HepG2 (cell line): ENCODE results near the gene MED9. TPM values are rescaled to one million over a fixed set of nuclear protein-coding genes. Genes with fewer than 3 reads are reported as not detected.

ENCODE experiments used
- ATAC-seq: fragments of 200-7000 bp; cut with Tn5 transposase; 3 replicates; pipeline ENCODE4 v1.9.1; 2020; ENCODE audit warnings: mild to moderate bottlenecking, moderate library complexity
- BruUV-seq: library from RNA; stranded (reverse); fragments of 400-500 nt; replicated peaks from 2 replicates; lab custom pipeline; 2021; lab: Mats Ljungman, UMichigan
- CTCF ChIA-PET: fragments of 300-600 bp; formaldehyde crosslinking; extraction: SDS; loops from one replicate; lab custom pipeline; 2021; ENCODE audit warnings: low total read pairs, inconsistent platforms, low intra/inter-chr PET ratio; lab: Yijun Ruan, JAX
- POLR2A ChIA-PET: fragments of 350-600 bp; sonication (Branson Sonifier 250); formaldehyde crosslinking; loops from one replicate; lab custom pipeline; 2020; ENCODE audit warnings: antibody characterized with exemption, inconsistent platforms; lab: Yijun Ruan, JAX
- DNase-seq: peaks from one replicate; pipeline ENCODE4 v3.0.0-alpha.2; 2015; ENCODE audit warnings: low spot score
- FAIRE-seq: peaks from 3 replicates; lab custom pipeline; 2011; peaks lifted over from hg19 to GRCh38; lab: Jason Lieb, UNC
- H2AFZ ChIP-seq: one replicate; pipeline ENCODE4 v1.6.1; 2011; ENCODE audit warnings: low read length, inconsistent platforms
- H3K27ac ChIP-seq: fragments of 300-600 bp; 3 replicates; pipeline ENCODE4 v1.8.0; 2011; ENCODE audit warnings: mixed run types, mild to moderate bottlenecking, mixed read lengths, low read length, inconsistent platforms; ENCODE audit not compliant: insufficient read depth; ENCODE audit errors: extremely low read length
- H3K27me3 ChIP-seq, 2 experiments: fragments of 200-600 bp in 1 of 2; 2 replicates in 1 of 2; 3 replicates in 1 of 2; pipeline versions ENCODE4 v1.6.0 to v1.8.0; 2011; ENCODE audit warnings: low read length in 2 of 2, mild to moderate bottlenecking in 2 of 2, moderate library complexity in 2 of 2, inconsistent platforms in 1 of 2; ENCODE audit not compliant: insufficient read depth in 2 of 2, control insufficient read depth in 1 of 2
- H3K36me3 ChIP-seq, 2 experiments: fragments of 200-600 bp in 1 of 2; replicated peaks in 1 of 2; 2 replicates in 1 of 2; 3 replicates in 1 of 2; pipeline versions ENCODE4 v1.5.1 to v1.8.0; 2011; ENCODE audit warnings: low read length in 2 of 2, inconsistent platforms in 1 of 2; ENCODE audit not compliant: insufficient read depth in 2 of 2, control insufficient read depth in 1 of 2
- H3K4me1 ChIP-seq: 2 replicates; pipeline ENCODE4 v1.5.1; 2012; ENCODE audit warnings: low read length, inconsistent platforms; ENCODE audit not compliant: insufficient read depth
- H3K4me2 ChIP-seq: 2 replicates; pipeline ENCODE4 v1.6.0; 2011; ENCODE audit warnings: low read depth, low read length, inconsistent platforms
- H3K4me3 ChIP-seq, 3 experiments: fragments of 200-600 bp in 1 of 3; sonication (generic), shearing (Covaris generic) in 1 of 3; replicated peaks in 1 of 3; 2 replicates each; pipeline ENCODE4 v1.5.1; 2011 to 2016; ENCODE audit warnings: low read length in 3 of 3, inconsistent platforms in 2 of 3, low read depth in 2 of 3, mild to moderate bottlenecking in 2 of 3, control low read depth in 1 of 3, mixed read lengths in 1 of 3; ENCODE audit not compliant: insufficient read depth in 1 of 3
- H3K79me2 ChIP-seq: one replicate; pipeline ENCODE4 v1.6.1; 2011; ENCODE audit warnings: low read length, inconsistent platforms; ENCODE audit not compliant: insufficient read depth
- H3K9ac ChIP-seq: 2 replicates; pipeline ENCODE4 v1.6.0; 2011; ENCODE audit warnings: mild to moderate bottlenecking, low read depth, low read length, inconsistent platforms; ENCODE audit not compliant: insufficient read depth
- H3K9me3 ChIP-seq: 2 replicates; pipeline ENCODE4 v1.5.1; 2012; ENCODE audit warnings: mild to moderate bottlenecking, low read length
- H4K20me1 ChIP-seq: 2 replicates; pipeline ENCODE4 v1.6.0; 2011; ENCODE audit warnings: inconsistent platforms, mild to moderate bottlenecking, low read length, moderate library complexity; ENCODE audit not compliant: insufficient read depth
- ADNP ChIP-seq: sonication (generic); formaldehyde crosslinking; IDR thresholded peaks from 2 replicates; pipeline ENCODE4 v1.4.0; 2020; ENCODE audit warnings: missing genetic modification reagents
- CEBPB ChIP-seq: IDR thresholded peaks from 2 replicates; pipeline ENCODE4 v1.6.1; 2011; ENCODE audit warnings: low read depth, low read length, improper control_type of control experiment, borderline replicate concordance
- CEBPG ChIP-seq: IDR thresholded peaks from 2 replicates; pipeline ENCODE4 v1.6.1; 2016
- GLMP ChIP-seq: sonication (generic); formaldehyde crosslinking; IDR thresholded peaks from 2 replicates; pipeline ENCODE4 v1.9.0; 2021; ENCODE audit warnings: missing genetic modification reagents, mild to moderate bottlenecking, borderline replicate concordance
- HDAC1 ChIP-seq: sonication (generic); formaldehyde crosslinking; IDR thresholded peaks from 2 replicates; pipeline ENCODE4 v1.5.1; 2020; ENCODE audit warnings: mild to moderate bottlenecking, missing genetic modification reagents
- MIER3 ChIP-seq: IDR thresholded peaks from 2 replicates; pipeline ENCODE4 v1.6.1; 2016; ENCODE audit warnings: missing compliant biosample characterization, borderline replicate concordance
- XRCC5 ChIP-seq: fragments of 200-400 bp; formaldehyde crosslinking; optimal IDR thresholded peaks from 2 replicates; pipeline ENCODE3; 2017; ENCODE audit warnings: mild to moderate bottlenecking, low read length
- WGBS: methylation state at CpG from one replicate; pipeline ENCODE4 v1.1.6; 2017; ENCODE audit warnings: low lambda C conversion rate; 5-methylcytosine and 5-hydroxymethylcytosine counted together
- in situ Hi-C: cut with HindIII; loops from 2 replicates; pipeline ENCODE4 v1.10.0; 2017; ENCODE audit warnings: low pct_unique_long_range_greater_than_20kb; ENCODE audit not compliant: extremely low pct_ligation_motif_present
- intact Hi-C: fragments of 100-400 bp; cut with micrococcal nuclease; formaldehyde crosslinking; loops from one replicate; pipeline ENCODE4 v1.10.0; 2022; ENCODE audit not compliant: unreplicated experiment
- polyA plus RNA-seq, 8 experiments: library from polyadenylated mRNA; depleted of rRNA in 3 of 8; stranded (reverse) in 7 of 8; unstranded in 1 of 8; fragments of >200 nt; fragmentation: Illumina TruSeq in 4 of 8; extraction: Trizol in 4 of 8; gene quantifications; 2 replicates each; pipeline versions ENCODE4 v1.2.1 to v1.2.3, GENCODE V29; 2011 to 2016; ENCODE audit warnings: low read depth in 4 of 8, missing spikeins in 1 of 8, mixed read lengths in 1 of 8; ENCODE audit not compliant: insufficient read depth in 1 of 8
- total RNA-seq, 5 experiments: library from RNA; depleted of rRNA; stranded (reverse); fragments of >200 nt; fragmentation: Illumina TruSeq; extraction: Trizol; gene quantifications; 2 replicates each; pipeline ENCODE4 v1.2.3, GENCODE V29; 2016; ENCODE audit warnings: low read depth in 1 of 5
- TF ChIP-seq, protein P1 (sequence below): sonication (generic); formaldehyde crosslinking; IDR thresholded peaks from 2 replicates; pipeline ENCODE4 v1.4.0; 2020; ENCODE audit warnings: missing genetic modification reagents, borderline replicate concordance

MED9 gene
- total and polyA plus RNA-seq, 2 of the 13 experiments (the other 11 are each of a cell fraction or from before 2014, with no cell fraction given): 11.9 to 15.1 TPM

DNA sequence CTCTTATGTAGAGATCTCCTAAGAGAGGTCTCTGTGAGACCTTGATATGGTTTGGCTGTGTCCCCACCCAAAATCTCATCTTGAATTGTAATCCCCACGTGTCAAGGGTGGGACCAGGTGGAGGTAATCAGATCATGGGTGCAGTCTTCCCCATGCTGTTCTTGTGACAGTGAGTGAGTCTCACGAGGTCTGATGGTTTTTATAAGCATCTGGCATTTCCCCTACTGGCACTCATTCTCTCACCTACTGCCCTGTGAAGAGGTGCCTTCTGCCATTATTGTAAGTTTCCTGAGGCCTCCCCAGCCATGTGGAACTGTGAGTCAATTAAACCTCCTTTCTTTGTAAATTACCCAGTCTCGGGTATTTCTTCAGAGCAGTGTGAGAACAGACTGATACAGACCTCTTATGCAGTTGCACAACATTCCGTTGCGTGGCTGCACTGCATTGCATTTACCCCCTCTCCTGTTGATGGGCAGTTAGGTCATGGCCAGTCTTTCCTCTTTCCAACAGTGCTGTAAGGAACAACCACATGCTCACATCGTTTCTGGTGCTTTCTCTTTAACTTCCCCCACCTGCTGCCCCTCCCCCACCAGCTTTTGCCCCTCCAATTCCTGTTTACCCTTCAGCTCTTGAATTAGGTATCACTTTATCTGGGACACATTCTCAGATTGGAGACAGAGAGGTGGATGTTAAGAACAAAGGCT is 43.6 kb upstream of the MED9 start (continued):
- TF ChIP-seq, protein P1, sequence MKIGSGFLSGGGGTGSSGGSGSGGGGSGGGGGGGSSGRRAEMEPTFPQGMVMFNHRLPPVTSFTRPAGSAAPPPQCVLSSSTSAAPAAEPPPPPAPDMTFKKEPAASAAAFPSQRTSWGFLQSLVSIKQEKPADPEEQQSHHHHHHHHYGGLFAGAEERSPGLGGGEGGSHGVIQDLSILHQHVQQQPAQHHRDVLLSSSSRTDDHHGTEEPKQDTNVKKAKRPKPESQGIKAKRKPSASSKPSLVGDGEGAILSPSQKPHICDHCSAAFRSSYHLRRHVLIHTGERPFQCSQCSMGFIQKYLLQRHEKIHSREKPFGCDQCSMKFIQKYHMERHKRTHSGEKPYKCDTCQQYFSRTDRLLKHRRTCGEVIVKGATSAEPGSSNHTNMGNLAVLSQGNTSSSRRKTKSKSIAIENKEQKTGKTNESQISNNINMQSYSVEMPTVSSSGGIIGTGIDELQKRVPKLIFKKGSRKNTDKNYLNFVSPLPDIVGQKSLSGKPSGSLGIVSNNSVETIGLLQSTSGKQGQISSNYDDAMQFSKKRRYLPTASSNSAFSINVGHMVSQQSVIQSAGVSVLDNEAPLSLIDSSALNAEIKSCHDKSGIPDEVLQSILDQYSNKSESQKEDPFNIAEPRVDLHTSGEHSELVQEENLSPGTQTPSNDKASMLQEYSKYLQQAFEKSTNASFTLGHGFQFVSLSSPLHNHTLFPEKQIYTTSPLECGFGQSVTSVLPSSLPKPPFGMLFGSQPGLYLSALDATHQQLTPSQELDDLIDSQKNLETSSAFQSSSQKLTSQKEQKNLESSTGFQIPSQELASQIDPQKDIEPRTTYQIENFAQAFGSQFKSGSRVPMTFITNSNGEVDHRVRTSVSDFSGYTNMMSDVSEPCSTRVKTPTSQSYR (CRISPR knock-in tag): 0 out of 2 replicates have a peak, but pooled peaks have one; percentile 21
- 0 out of 2 replicates have a peak, but pooled peaks have one; percentile 46 for TF ChIP-seq MIER3

DNA sequence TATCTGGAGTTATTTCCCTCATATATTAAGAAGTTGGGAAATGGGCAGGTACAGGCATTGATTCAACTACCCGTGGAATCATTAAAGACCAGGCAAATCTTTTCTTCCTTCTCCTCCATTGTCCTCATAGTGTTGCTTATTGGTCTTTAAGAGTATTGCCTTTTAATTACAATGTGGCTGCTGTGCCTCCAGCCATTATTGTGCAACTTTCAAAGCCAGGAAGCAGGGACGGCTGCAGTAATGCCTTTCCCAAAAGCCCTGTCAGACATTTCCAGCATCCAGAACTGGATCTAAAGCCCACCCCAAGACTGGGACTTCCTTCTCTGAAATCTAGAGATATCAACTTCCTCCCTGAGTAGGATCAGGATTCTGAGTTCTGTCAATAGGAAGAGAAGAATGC is 42.3 kb upstream of the MED9 start:
- DNase-seq: no peak
- FAIRE-seq: no peak
- intact Hi-C loops: no loop called here
- no peak overlapping the region for H2AFZ ChIP-seq
- no peaks in the 10 kb centered on the region for H4K20me1 ChIP-seq
- ChIA-PET POLR2A (interaction anchor here (1.8 to 3.1 kb wide), 2 partner anchors 11 to 17 kb away, joined by 16 to 33 read pairs; no protein-coding TSS in a partner anchor), CTCF (interaction anchor here (1.3 kb wide), 1 partner anchor 47 kb away, joined by 4 read pairs; no protein-coding TSS in a partner anchor)
- no peaks in the 10 kb centered on the region for H3K9me3 ChIP-seq
- H3K4me1 ChIP-seq: peaks cover 66% of the 10 kb centered on the region
- in situ Hi-C loops: no loop called here
- H3K36me3 ChIP-seq: no peaks in the 10 kb centered on the region
- no peak for ATAC-seq
- WGBS: 35% methylated on average over 2 of the region's 2 CpGs
- no peak overlapping the region for H3K27ac ChIP-seq
- TF ChIP-seq GLMP: no peak
- TF ChIP-seq CEBPB: peak; percentile 89
- no peak for TF ChIP-seq ADNP
- TF ChIP-seq HDAC1 (CRISPR knock-in tag): no peak
- no peak for TF ChIP-seq XRCC5
- TF ChIP-seq CEBPG (CRISPR knock-in tag): peak; percentile 80
- H3K4me2 ChIP-seq: no peak overlapping the region
- H3K79me2 ChIP-seq: no peaks in the 10 kb centered on the region
- no TSS peak for BruUV-seq
- H3K9ac ChIP-seq: no peak overlapping the region
- no peak overlapping the region for H3K4me3 ChIP-seq
- H3K27me3 ChIP-seq: no peaks in the 10 kb centered on the region
